CD1c-positive myeloid dendritic cell (primary cell): ENCODE data around the gene TMEM145.
A peak's percentile ranks its signal among the peaks of the same experiment; 100 is the strongest.
"Not testable (repeated sequence)": the region's sequence is repeated elsewhere in the genome, so short reads cannot be mapped to it uniquely, and the experiment has no call there.

Experiments
- DNase-seq: peaks from one replicate; pipeline ENCODE4 v3.0.0-alpha.2; 2016; ENCODE audit errors: extremely low spot score

The TMEM145 gene

DNA sequence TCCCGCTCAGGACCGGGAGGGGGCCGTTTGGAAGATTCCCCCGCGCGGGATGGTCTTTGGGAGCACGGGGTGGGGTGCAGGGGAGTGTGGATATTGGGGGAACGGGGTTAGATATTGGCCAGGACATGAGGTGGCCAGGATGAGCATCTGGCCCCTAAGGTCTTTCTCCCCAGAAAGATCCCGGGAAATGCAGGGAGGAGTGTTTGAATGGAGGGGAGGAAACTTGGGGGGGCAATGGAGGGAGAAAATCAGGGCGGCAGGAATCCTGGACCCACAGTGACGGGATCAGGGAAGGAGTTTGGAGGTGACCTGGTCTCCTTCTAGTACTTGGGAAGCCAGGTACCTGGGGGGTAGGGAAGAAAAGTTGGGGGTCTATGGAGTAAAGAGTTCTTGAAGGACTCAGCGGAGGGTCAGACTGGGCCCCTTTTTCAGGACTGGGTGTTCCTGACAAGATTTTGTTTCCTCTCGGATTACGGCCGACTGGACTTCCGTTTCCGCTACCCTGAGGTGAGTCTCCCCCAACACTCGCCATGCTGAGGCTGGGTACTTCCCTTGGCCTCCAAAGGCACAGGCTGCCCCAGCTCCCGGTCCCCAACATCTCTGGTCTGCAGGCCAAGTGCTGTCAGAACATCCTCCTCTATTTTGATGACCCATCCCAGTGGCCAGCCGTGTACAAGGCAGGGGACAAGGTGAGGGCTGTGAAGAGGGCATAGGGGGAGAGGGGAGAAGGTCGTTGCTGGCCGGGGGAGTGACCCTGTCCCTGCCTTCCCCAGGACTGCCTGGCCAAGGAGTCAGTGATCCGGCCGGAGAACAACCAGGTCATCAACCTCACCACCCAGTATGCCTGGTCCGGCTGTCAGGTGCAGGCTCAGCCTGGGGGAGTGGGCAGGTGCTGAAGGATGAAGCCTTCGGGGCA lies 989 bp downstream of the TMEM145 start:
- no peak for DNase-seq

GRCh38 chr19:42315024-42315423 lies 1.9 kb downstream of the TMEM145 start:
- no peak for DNase-seq

DNA sequence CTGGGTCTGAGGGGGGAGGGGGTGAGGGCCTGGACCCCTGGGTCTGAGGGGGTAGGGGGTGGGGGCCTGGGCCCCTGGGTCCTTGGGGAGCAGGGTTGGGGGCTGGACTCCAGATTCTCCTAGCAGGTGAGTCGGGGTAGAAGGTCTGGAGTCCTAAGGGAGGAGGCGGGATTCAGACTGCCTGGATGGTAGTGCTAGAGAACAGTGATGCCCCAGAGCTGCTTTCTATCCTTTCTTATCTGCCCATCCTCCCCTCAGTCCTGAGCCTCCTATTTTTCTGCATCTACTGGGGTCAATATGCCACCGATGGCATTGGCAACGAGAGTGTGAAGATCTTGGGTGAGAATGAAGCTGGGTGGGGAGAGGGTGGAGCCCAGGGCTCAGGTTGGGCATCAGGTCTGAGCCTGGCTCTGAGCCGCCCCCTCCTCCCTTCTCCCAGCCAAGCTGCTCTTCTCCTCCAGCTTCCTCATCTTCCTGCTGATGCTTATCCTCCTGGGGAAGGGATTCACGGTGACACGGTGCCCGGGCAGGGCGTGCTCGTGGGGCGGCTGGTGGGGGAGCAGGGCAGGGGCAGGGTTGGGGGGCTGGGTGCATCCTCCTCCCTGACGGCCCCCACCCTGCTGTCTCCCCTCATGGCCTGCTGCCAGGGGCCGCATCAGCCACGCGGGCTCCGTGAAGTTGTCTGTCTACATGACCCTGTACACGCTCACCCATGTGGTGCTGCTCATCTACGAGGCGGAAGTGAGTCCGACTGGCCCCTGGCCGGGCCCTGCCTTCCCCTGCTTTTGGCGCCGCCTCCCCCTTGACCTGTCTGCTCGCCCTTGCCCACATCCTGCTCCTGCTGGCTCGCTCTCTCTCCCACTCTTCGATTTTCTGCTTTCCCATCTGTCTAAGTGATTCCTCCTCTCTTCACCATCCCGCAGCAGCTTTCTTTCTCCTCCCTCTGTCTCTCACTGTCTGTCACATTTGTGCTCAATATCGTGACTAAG lies 3.4 kb downstream of the TMEM145 start:
- DNase-seq = peak; percentile 52

DNA sequence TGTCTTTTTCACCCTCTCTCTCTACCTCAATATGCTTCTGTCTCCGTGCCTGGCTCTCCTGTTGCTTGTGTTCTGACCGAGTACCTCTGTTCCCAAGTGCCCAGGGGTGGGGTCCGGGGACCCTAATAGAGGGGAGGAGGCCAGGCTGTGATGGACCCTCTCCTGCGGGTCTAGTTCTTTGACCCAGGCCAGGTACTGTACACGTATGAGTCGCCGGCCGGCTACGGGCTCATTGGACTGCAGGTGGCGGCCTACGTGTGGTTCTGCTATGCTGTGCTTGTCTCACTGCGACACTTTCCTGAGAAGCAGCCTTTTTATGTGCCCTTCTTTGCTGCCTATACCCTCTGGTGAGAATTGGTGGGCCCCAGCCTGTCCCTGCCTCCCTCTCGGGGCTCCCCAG lies 4.4 kb downstream of the TMEM145 start:
- no peak for DNase-seq

DNA sequence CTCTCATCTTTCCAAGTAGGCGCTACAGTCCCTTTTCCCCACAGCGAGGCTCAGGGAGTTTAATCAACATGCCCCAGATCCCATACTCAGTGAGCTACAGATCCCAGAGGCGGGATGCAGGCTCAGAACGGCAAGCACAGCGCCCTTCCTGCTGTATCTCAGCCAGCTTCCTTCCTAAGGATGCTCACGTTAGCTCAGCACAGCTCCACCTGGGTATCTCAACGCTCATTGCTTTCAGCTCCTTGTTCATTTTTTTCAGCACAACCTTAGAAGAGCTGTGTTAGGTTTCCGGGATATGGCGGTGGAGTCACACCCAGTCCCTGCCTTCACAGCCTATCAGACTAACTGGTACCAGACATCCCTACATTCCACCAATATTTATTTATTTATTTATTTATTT lies 9.2 kb downstream of the TMEM145 start:
- DNase-seq = no peak

DNA sequence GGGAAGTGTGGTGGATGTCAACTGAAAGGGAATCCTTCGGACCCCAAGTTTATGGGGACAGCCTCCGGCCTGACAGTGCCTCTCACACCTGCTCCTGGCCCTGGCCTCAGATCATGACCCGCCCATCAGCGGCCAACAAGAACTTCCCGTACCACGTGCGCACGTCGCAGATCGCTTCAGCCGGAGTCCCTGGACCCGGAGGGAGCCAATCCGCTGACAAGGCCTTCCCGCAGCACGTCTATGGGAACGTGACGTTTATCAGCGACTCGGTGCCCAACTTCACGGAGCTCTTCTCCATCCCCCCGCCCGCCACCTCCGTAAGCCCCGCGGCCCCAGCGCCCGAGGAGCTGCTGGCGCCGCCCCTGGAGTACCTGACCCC lies 10.4 kb downstream of the TMEM145 start:
- DNase-seq = no peak

DNA sequence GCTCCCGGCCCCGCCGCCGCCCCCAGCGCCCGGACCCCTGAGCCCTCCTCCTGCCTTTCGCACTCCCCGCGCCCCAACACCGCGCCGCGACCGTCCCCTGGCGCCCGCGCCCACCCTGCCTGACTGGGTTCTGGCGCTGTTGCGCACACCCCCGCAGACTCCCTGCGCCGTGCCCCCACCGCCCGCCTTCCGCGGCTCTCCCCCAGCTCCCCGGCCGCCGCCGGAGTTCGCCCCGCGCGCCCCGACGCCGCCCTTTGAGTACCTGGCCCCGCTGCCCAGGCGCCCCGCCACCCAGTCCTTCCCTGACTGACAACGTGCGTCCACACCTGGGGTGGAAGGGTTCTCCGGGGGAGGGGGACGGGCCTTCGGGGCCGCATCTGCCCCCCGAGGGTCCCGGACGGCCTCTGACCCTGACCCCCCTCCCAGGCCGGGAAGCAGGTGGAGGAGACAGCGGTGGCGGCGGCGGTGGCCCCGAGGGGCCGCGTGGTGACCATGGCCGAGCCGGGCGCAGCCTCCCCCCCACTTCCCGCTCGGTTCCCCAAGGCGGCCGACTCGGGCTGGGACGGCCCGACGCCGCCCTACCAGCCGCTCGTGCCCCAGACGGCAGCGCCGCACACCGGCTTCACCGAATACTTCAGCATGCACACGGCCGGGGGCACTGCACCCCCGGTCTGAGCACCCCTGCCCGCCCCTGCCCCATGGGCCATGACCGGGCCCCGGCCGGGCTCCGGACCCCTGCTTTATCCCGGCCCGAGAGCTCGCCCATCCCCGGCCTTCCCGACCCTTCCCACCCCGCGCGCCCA lies 10.9 kb downstream of the TMEM145 start:
- peak; percentile 56 for DNase-seq

- DNase-seq = no peak
Observed at GRCh38 chr19:42324655-42325307, 11.7 kb downstream of the TMEM145 start.

GRCh38 chr19:42325308-42325895 lies 12.3 kb downstream of the TMEM145 start, which contains the start of gene MEGF8:
Gene MEGF8, plus strand, starts transcription at chr19:42325635. Its CDS starts 609 bp downstream, at chr19:42326244.
- DNase-seq = peak; percentile 99

- no peak for DNase-seq
Observed at GRCh38 chr19:42325896-42326771, 13.0 kb downstream of the TMEM145 start.

- no peak for DNase-seq
Observed at GRCh38 chr19:42326969-42327368, 13.9 kb downstream of the TMEM145 start.

- no peak for DNase-seq
Observed at GRCh38 chr19:42327381-42327780, 14.3 kb downstream of the TMEM145 start.

GRCh38 chr19:42328106-42328505 lies 15.0 kb downstream of the TMEM145 start:
- DNase-seq = no peak

DNA sequence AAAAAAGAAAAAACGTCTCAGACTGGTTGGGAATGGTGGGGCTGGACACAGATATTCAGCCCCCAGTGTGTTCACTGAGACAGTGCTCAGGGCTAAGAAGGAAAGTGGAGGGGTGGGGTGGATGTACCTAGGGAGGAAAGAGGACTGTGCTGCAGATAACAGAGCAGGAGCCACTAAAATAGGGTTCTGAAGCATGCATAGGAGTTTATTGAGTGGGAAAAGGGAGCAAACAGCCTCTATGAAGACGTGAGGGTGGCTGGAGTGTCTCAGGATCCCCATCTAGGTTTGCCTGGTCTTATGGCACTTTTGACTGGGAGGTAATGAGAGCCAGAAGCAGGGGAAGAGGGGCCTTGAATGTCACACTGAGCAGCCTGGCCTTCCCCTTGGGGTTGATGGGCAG lies 15.7 kb downstream of the TMEM145 start:
- DNase-seq = no peak

GRCh38 chr19:42330241-42330711 lies 17.2 kb downstream of the TMEM145 start:
- DNase-seq = no peak

- DNase-seq = not testable (repeated sequence)
Observed at GRCh38 chr19:42331333-42331732, 18.2 kb downstream of the TMEM145 start.

DNA sequence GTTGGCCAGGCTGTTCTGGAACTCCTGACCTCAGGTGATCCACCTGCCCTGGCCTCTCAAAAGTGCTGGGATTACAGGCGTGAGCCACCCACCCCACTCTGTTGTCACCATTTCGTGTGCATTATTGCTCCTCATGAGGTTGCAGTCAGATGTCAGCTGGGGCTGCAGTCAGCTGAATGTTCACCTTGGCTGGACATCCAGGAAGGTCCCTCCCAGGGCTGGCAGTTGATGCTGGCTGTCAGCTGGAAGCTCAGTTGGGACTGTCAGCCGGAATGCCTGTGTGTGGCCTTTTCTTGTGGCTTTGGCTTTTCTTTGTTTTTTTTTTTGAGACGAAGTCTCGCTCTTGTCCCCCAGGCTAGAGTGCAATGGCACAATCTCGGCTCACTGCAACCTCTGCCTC lies 18.9 kb downstream of the TMEM145 start:
- DNase-seq = no peak

DNA sequence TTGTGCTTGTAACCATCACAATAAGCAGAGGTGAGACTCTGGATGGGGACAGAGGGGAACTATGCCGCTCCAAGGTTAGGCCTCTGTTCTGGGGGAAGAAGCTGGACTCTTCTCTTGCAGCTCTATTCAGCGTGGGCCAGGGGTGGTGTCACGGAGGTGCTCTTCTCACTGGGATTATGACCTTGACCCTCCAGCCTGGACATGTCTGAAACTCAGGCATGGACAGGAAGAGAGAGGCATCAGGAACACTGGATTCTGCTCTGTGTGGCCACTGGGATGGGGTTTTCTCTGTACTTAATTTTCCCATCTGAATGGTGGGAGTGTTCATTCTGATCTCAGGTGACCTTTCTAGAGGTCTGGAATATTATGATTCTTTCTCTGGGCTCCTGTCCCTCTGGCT lies 19.9 kb downstream of the TMEM145 start:
- no peak for DNase-seq

GRCh38 chr19:42333975-42334696 lies 21.0 kb downstream of the TMEM145 start:
- no peak for DNase-seq
